ENCODE measurements around the gene COQ4.
A peak's percentile ranks its signal among the peaks of the same experiment; 100 is the strongest.

The COQ4 gene

DNA sequence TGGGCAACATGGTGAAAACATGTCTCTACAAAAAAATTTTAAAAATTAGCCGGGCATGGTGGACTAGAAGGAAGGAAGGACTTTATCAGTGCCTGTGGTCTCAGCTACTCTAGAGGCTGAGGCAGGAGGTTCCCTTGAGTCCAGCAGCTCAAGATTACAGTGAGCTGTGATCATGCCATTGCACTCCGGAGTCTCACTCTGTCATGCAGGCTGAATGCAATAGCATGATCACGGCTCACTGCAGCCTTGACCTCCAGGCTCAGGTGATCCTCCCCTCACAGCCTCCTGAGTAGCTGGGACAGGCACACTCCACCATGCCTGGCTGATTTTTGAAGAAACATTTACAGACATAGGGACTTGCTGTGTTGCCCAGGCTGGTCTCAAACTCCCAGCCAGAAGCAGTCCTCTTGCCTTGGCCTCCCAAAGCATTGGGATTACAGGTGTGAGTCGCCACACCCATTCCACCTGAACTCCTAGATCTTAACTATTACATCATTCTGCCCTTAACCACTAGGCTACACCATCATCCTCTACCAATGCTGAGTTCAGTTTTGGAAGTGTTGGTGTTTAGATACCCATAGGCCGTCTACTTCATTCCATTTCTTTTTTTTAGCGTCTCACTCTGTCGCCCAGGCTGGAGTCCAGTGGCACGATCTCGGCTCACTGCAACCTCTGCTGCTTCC, 46.5 kb downstream of the COQ4 start:
- TF ChIP-seq, protein P1, sequence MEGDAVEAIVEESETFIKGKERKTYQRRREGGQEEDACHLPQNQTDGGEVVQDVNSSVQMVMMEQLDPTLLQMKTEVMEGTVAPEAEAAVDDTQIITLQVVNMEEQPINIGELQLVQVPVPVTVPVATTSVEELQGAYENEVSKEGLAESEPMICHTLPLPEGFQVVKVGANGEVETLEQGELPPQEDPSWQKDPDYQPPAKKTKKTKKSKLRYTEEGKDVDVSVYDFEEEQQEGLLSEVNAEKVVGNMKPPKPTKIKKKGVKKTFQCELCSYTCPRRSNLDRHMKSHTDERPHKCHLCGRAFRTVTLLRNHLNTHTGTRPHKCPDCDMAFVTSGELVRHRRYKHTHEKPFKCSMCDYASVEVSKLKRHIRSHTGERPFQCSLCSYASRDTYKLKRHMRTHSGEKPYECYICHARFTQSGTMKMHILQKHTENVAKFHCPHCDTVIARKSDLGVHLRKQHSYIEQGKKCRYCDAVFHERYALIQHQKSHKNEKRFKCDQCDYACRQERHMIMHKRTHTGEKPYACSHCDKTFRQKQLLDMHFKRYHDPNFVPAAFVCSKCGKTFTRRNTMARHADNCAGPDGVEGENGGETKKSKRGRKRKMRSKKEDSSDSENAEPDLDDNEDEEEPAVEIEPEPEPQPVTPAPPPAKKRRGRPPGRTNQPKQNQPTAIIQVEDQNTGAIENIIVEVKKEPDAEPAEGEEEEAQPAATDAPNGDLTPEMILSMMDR (conservative IDR thresholded peaks at IDR 0.05; ENCODE audit: low read depth, low read length) = no peak
- no peak for DNase-seq (ENCODE audit: low read depth)
- H3K4me3 ChIP-seq (ENCODE audit: low read depth, low read length) = no peak overlapping the region

DNA sequence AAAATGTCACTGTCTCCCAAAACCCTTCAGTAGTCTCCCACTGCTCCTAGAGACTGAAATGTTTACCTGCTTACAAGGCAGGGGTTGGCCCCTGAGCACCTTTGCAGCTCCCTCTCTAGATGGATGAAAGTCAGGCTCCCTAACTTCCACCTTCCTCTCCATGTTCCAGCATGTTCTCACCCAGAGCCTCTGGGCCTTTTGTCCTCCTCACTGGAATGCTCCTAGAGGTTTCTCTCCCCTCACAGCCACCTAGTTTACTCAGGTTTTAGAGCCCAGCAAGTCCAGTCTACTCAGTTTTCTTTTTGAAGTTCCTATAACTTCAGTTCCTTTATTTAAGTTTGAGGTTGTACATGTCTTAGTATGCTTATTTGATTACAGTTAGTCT, 47.7 kb downstream of the COQ4 start:
- DNase-seq (ENCODE audit: low read depth) = peak; percentile 16
- H3K4me3 ChIP-seq (ENCODE audit: low read depth, low read length) = peak overlapping the region; percentile 99
- TF ChIP-seq, protein P1 (conservative IDR thresholded peaks at IDR 0.05; ENCODE audit: low read depth, low read length) = no peak

DNA sequence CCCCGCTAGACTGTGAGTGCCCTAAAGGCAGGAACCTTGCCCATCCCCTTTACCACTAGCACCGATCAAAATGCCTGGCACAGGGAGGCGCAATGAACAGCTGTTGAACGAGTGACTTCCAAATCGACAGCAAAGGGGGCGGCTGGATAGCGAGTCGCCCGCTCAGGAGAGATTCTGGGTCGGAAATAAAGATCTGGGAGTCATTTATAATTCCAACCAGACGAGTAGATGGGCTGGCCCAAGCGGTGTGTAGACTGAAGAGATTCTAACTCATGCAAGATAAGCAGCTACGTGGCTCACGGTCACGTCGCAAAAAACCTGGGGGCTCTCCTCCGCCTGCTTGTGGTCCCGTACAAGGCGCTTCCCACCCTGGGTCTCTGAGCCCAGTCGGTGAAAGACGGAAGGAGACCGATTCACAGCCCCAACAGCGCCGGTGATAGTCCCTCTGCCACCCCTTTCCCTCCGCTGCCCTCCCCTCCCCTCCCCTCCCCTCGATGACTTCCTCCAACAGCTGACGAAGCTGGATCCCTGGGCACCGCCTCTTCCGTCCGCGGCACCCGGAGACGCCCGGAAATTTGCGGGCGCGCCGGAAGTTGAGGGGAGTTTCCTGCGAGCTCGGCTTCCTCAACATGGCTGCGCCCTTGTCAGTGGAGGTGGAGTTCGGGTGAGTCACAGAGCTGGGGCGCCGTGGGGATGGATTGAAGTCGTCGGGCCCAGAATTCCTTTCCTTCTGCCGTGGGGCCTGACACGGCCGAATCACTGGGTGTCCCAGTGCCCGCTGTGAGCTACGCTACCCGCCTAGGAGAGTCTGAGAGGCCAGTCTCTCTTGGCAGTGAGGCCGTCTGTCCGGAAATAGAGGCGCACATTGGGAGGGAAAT, 48.4 kb downstream of the COQ4 start, which contains the start of gene URM1:
TSS of gene URM1 (plus strand) at position 623 of the 878 bp plus-strand sequence. CDS start at position 630, 7 bp downstream.
- TF ChIP-seq, protein P1 (conservative IDR thresholded peaks at IDR 0.05; ENCODE audit: low read depth, low read length) = peak; percentile 27
- H3K4me3 ChIP-seq (ENCODE audit: low read depth, low read length) = peak within 1 kb of the TSS; percentile 99
- peak; percentile 96 for DNase-seq (ENCODE audit: low read depth)

DNA sequence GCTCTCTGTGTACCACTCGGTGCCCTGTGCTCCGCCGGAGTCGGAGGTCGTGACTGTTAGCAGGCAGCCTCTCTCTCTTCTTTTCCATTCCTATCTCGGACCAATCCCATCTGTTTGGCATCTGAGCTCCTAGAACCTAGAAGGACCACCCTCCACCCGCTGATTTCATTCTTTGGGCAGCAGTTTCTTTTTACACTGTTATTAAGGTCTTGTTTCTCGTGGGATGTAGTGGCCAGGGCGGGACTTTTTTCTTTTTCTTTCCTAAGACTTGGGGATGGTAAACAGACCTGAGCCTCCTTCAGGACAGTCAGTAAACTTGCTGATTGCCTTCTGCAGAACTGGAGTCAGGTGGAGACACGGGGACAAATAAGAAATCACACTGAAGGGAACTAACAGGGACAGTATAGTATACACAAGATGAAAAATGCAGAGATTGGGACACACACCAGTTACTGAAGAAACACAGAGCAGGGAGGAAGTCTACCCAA, 49.0 kb downstream of the COQ4 start:
- peak overlapping the region; percentile 99 for H3K4me3 ChIP-seq (ENCODE audit: low read depth, low read length)
- TF ChIP-seq, protein P1 (conservative IDR thresholded peaks at IDR 0.05; ENCODE audit: low read depth, low read length) = no peak
- peak; percentile 30 for DNase-seq (ENCODE audit: low read depth)

DNA sequence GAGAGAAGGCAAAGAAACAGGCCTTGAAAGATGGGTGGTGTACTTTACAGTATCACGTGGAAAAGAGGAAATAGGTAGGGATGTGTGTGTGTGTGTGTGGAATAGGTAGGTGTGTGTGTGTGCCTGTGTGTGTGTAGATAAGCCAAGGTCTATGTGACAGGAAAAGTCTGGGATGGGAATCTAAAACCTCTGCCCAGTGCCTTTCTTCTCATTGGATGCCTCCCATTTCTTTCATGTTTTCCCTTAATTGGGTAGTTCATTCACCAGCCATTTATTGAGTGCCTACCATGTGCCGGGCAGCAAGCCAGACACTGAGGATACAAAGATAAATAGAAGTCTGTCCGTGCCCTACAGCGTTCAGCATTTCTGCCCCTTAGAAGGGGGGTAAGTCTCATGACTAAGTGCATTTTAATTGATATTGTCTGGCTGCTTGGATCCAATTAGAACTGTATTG, 49.6 kb downstream of the COQ4 start:
- DNase-seq (ENCODE audit: low read depth) = no peak
- peak overlapping the region; percentile 99 for H3K4me3 ChIP-seq (ENCODE audit: low read depth, low read length)
- TF ChIP-seq, protein P1 (conservative IDR thresholded peaks at IDR 0.05; ENCODE audit: low read depth, low read length) = no peak

DNA sequence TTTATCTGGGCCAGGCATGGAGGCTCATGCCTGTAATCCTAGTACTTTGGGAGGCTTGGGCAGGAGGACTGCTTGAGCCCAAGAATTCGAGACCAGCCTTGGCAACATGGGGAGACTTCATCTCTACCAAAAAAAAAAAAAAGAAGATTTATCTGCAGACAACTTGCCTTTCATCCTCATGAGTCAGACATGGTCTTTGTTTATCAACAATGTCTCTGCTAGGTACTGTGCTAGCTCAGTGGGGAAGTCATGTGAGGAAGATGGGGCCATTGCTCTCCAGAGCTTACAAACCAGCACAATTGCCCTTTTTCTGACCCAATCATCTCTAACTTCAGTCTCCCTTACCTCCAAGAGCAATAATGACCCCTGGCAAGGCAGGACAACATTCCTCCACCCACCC, 50.1 kb downstream of the COQ4 start:
- no peak overlapping the region for H3K4me3 ChIP-seq (ENCODE audit: low read depth, low read length)
- peak; percentile 53 for DNase-seq (ENCODE audit: low read depth)

More for the DNA sequence above, 50.1 kb downstream of the COQ4 start:
- TF ChIP-seq, protein P1 (conservative IDR thresholded peaks at IDR 0.05; ENCODE audit: low read depth, low read length) = no peak

Data from choroid plexus epithelial cell (primary cell).